ENCODE results near the gene IL4R.
A peak's percentile ranks its signal among the peaks of the same experiment; 100 is the strongest.

- TF ChIP-seq EP300 (IDR thresholded peaks at IDR 0.05), result peak in 1 of 4 donors; percentile 63
- TF ChIP-seq CTCF (IDR thresholded peaks at IDR 0.05), result no peak
Observed at GRCh38 chr16:27334838-27335237, 21.1 kb downstream of the IL4R start.
